D341Med (cell line): ENCODE measurements around the gene TAS1R2.
A peak's percentile ranks its signal among the peaks of the same experiment; 100 is the strongest.
"Not testable (repeated sequence)": the region's sequence is repeated elsewhere in the genome, so short reads cannot be mapped to it uniquely, and the experiment has no call there.

Experiments used
- DNase-seq: peaks from one replicate; pipeline ENCODE4 v3.0.0; 2012; ENCODE audit warnings: low spot score

TAS1R2 gene

DNA sequence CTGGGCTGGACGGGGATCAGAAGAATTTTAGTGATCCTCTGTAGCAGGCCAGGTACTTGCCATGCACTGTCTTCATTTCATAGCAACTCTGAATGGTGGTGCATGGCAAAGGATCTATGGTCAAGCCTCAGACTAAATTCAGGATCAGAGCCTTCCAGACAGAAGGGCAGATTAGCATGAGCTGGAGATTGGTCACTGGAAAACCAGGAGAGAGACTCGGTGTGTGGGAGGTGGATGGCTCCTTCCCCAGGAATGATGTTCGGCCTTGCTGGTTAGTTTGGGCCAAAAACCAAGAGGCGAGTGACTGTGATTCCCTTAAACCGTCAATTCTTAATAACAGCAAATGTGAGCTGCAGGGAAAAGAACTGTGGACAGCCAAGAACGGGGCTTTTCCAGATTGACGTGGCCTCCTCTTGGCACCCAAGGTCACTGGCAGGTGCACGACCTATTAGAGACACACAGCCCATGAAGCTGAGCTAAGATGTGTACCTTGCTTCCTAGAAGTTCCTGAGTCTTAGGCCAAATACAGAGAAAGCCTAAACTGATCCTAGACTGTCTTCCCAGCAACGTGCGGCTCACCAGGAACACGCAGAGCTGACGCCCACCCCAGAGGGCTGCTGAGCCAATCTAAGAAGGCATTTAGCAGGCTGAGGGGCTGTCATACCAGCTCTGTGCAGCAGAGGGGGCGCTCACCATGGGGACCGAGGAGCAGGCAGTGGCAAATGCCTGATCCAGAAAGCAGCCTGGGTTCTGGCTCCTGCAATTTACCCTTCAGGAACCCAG lies 24.4 kb upstream of the TAS1R2 start:
- peak; percentile 82 for DNase-seq

DNA sequence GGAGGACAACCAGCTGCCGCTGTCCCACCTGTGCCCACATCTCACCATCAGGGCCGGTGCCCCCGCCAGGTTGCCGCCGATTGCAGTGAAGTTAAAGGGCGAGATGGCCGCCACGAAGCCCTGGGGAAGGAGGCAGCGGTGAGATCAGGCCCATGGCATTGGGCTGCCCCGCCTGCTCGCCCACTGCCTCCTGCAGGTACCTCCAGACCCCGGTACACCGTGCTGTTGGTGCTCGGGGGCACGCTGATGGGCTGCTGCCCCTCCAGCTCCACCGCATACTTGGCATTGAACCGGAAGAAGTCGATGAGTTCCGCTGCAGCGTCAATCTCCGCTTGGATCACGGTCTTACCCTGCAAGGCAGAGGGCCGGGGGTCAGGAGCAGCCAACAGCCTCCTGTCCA lies 23.6 kb upstream of the TAS1R2 start:
- DNase-seq: no peak

DNA sequence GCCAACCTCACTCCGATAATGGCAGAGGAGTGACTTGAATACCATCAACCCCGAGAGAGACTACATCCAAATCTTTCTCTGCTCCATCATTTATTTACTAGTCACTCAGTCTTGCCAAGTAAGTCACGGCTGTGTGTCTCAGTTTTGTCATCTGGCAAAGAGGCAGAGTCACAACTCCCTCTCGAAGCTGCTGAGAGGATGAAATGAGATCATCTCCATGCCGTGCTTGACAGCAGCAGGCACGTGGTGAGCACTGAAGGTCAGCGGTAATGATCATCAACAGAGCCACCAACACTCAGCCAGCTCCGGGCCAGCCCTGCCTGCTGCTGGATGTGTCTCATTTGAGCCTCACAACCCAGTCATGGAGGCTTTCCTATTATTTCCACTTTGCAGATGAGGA lies 23.0 kb upstream of the TAS1R2 start:
- no peak for DNase-seq

DNA sequence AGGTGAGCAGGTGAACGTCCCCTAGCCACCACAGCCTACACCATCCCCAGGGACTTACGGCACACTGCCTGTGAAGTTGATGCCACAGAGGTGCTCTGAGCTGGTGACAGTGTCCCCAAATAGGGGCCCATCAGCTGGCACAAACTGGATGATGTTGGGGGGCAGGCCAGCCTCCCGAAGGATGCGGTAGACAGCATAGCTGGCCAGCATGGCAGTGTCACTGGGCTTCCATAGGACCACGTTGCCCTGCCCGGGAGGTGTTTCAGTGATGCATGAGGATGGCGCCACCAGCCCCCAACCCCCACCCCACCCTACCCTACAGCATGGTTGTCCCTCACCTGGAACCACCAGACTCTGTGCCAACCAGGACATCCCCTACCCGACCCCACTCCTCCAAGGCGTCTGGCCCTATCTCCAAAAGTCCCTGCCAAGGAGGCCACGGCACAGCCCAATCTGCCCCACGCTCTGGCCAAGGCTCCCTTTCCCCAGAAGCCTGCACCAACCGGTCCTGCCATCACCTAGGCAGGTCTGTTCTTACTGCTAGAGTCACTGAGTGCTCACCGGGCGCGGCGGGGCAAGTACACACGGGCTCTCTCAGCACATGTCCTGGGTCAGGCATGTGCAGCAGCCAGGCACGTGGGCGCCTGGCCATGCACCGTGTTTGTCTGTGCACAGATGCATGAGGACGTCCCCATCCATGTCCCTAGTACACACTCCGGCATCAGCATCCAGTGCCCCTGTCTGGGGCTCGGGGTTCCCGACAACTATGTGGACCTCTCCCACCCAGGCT lies 22.4 kb upstream of the TAS1R2 start:
- DNase-seq: no peak

DNA sequence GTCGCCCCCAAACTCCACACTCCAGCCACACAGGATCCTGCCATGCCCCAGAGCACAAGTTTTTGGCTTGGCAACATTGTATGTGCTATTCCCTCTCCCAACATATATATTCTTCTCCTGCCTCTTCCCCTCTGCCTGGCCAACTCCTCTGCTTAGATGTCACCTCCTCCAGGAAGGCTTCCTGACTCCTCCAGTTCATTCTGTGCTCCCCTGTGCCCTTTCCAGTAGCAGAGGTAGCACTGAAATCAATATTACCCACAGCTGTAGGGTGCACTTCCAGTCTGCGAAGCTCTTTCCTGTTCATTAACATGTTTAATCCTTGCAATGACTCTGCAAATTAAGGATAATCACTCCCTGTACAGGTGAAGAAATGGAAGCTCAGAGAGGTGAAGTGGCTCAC lies 21.7 kb upstream of the TAS1R2 start:
- no peak for DNase-seq

DNA sequence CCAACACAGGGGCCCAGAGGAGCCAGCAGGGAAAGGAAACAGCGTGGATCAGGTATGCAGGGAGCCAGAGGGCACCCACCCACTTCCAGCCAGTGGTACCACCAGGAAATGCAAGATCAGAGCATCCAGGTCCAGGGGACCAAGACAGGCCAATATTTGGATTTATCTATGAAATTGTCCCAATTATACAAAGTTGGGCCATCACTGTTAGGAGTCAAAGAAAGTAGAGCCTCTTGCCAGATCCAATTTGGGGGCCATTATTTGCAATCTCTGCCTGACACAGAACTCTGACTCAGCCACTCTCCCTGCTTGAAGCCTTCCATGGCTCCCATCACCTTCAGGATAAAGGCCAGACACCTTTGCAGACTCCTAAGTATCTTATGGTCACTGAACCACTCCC lies 21.1 kb upstream of the TAS1R2 start:
- DNase-seq: no peak

DNA sequence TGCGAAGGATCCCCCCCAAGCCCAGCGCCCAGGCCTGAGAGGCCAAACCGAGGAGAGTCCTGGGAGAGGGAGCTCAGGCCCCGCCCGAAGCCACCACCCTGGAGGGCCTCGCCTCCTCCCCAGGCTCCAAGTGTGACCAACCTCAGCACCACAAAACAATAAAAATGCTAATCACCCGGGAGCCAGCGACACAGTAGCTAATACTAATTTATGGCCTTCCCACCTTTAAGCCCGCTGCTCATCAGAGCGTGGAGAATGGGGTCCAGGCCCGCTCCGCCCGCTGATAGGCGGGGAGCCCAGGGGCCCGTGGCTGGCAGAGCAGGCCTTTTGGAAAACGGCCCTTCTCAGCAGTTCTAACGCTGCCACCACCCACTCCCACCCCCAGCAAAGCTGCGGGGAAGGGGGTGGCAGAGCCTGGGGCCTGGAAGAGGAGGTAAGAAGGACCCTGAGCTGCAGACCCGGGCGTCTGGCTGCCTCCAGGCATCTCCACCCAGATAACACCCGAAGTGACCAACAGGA lies 20.4 kb upstream of the TAS1R2 start:
- no peak for DNase-seq

DNA sequence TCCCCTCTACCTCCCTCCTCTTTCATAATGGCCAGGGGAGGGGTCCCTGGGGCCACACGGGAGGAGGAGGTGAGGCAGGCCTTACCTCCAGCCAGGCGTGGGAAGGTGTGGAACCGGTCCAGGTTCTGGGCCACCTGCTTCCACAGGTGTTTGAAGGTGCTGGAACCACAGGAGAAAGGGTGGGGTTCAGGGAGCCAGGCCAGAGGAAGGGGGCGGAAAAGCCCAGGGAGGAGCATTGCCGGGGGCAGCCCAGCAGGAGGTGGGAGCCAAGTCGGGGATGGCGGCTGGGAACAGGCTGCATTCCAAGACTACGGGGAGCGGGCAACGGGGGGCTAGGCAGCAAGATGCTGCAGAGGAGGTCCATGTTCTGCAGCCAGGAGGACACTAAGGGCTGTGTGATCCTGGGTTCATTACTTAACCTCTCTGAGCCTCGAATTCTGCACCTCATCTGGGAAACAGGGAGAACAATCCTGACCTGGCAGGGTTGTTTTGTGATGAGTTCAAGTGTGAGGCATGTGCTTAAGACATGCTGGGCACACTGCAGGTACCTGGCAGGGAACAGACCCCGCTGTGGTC lies 19.8 kb upstream of the TAS1R2 start:
- no peak for DNase-seq

DNA sequence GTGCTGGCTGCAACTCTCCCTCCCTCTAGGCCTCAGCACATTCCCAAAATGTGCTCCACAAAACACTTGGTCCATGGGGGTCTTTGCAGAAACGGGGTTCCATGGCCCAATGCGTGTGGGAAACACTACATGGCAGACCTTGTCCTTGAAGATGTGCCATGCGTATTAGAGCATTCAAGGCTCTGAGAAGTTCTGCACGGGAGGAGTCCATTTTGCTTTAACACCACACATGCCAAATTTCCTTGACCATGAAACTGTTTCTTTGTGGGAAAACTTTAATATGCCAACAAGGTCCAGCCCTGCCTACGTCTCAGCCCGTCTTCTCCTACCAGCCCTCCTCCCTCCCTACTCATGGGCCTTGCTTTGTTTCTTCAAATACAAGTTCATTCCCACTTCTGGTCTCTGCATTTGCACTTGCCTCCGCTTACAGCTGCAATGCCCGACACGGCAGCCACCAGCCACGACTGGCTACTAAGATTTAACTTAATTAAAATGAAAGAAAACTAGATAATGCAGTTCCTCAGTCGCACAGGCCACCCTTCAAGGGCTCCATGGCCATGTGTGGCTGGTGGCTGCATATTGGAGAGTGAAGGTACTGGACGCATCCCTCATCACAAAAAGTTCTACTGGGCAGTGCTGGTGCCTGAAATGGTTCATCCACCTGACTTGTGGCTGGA lies 19.2 kb upstream of the TAS1R2 start:
- no peak for DNase-seq

DNA sequence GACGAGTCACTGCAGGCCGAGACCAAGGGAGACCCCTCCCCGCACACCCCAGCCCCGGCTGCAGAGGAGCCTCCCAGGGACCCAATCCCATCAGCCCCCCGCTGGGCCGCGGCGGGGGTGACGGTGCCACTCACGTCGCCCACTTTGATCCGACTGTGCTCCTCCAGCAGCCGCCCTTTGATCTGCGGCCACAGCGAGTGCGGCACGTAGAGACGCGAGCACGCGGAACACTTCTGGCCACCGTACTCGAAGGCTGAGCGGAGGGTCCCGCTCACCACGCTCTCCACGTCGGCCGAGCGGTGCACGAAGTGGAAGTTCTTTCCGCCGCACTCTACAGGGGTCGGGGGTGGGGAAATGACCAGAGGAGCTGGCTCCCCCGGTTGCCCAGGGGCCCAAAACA lies 17.8 kb upstream of the TAS1R2 start:
- no peak for DNase-seq

DNA sequence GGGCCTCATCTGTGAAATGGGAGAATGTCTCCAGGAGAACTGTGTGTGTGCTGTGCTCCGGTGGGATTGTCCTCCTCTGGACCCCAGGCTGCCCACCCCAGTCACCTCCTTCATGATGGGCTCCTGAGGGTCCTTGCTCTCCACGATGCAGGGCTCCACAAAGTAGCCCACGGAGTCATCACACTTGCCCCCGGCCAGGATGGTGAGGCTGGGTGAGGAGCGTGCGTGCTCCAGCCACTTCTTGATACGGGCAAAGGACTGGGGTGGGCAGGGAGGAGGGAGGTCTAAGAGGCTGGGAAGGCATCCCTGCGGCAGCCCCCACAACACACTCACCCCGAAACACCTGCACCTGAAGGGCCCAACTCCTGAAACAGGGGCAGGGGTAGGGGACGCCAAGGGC lies 16.8 kb upstream of the TAS1R2 start:
- no peak for DNase-seq

DNA sequence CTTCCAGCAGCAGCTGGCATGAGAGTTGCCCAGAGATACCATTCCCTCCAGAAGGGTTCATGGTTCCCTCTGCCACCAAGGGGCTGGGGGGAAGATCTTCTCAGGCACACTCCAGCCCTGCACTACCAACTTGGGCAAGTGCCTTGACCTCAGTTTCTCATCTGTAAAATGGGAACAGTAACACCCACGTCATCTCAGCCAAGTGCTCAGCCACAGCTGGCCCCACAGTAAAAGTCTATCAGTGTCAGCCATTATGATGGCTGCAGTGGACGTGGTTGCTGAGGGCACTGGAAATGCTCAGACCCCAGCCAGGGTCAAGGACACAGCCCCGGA lies 16.3 kb upstream of the TAS1R2 start:
- no peak for DNase-seq

DNA sequence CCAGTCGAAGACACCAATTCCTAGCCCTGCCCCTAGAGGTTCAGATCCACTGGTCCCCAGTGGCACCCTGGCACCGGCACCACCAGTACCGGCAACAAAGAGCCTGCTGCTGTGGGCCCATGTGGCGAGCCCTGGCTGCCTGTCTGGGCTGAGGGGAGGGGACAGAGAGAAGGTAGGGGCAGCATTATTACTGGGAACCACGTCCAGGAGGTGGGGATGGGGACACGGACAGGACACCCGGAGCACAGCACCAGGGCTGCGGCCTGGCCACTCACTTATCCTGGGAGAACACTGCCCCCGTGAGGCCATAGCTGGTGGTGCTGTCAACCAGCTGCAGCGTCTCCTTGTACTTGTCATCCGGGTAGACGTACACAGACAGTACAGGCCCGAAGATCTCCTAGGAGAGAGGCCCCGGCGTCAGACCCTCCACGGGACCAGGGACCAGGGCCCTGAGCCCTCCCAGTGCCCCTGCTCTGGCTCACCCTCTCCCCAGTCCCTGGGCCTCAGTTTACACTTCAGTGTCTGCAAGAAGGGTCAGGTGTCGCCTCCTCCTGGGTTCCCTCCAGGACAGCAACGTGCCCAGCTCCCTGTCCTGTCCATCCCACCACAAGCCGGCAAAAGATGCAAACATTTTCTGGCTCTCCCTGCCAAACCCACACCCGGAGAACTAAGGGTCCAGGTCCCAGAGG lies 15.8 kb upstream of the TAS1R2 start:
- DNase-seq: peak; percentile 87

DNA sequence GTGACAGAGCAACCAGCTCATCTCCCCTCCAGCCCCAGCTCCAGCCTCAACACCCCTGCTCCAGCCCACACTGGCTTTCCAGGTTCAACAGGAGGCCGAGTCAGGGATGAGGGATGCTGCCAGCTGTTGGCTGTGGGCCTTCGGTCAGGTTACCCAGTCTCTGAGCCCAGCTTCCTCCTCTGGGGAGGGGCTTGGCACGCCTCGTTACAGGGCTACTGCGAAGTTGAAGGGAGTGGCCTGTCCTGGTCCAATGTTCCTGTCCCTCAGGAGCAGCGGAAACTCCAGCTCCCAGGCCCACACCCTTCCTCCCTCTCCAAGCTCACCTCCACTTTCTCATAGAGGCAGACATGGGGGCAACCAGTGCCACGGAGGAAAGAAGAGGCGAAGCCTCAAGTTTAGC lies 15.1 kb upstream of the TAS1R2 start:
- no peak for DNase-seq

DNA sequence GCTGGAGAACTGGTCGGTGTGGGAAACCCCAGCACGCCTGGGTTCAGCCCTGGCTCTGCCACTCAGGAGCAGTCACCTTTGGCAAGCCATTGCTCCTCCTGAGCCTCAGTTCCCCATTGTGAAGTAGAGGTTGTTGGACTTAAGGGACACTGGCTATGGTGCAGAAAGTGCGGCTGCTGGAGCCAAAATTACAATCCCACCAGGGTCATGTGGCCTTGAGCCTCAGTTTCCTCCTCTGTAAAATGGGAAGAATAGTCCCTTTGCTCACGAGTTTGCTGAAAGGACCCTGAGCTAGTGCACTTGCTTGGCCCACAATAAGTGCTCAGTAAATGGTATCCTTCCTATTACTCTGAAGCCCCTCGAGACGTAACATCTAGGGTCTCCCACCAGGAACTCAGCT lies 14.6 kb upstream of the TAS1R2 start:
- no peak for DNase-seq

DNA sequence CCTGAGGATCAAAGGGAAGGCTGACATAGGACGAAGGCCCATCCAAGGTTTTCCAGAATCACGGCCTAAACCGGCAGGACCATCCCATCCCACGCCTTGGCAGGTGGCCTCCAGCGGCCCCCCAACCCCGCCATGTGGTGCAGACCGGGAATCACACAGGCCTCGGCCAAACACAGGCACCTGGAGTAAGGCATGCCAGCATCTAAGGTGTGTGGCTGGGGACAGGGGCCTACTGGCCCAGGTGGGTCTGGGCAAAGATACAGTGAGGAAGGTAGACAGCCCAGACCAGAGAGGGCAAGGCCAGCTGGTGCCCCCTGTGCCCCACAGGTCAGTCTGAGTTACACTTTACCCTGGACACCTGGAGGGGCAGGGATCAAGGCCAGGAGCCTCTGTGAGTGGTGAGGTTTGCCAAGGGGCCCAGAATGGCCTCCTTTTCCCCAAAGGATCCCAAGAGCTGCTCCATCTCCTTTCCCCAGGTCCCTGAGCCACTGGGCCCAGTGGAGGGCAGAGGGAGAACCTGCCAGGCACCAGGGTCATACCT lies 12.7 kb upstream of the TAS1R2 start:
- no peak for DNase-seq

DNA sequence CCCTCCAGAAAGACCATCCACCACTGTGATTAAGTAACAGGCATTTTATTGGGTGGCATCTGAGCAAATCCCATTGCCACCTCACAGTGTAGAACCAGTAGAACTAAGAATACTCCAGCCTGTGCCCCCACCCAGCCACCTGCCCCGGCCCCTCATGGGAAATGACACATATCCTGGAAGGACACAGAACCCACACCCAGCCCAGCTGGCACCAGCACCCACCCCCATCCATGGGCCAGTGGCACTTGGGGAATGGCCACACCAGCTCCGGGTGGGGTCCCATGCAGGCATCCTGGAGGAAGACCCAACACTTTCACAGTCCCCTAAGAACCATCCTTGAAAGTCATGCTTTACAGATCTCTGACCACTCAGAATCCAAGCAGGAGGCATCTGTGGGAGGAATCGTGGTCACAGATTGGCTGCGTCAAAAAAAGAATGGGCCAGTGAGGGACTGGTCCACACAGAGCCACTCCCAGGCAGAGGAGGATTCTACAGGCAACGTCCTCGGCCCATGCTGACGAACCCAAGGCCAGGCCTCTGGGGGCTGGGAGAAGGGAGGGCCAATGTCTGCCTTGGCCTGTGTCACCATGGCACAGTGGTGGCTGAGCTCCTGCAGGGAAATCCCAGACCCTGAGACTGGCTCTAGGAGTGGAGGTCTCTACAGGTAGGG lies 12.1 kb upstream of the TAS1R2 start:
- DNase-seq: no peak

DNA sequence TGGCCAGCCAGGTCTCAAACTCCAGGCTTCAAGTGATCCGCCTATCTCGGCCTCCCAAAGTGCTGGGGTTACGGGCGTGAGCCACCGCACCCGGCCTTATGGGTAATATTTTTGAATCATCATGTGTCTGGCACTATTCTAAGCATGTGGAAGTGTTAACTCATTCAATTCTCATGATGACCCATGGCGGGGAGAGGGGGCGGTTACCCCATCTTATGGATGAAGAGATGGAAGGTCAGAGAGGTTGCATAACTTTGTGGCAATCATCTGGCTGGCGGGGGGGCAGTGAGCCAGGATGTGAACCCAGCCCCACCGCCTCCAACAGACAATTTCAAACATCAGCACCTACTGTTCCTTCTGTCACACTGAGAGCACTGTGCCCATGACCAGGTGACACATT lies 11.5 kb upstream of the TAS1R2 start:
- DNase-seq: no peak

DNA sequence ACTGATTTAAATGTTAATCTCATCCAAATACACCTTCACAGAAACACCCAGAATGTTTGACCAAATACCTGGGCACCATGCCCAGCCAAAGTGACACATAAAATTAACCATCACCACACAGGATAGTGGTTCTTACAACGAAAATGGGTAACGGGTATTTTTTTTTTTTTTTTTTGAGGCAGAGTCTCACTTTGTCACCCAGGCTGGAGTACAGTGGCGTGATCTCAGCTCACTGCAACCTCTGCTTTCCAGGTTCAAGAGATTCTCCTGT lies 11.1 kb upstream of the TAS1R2 start:
- not testable (repeated sequence) for DNase-seq

DNA sequence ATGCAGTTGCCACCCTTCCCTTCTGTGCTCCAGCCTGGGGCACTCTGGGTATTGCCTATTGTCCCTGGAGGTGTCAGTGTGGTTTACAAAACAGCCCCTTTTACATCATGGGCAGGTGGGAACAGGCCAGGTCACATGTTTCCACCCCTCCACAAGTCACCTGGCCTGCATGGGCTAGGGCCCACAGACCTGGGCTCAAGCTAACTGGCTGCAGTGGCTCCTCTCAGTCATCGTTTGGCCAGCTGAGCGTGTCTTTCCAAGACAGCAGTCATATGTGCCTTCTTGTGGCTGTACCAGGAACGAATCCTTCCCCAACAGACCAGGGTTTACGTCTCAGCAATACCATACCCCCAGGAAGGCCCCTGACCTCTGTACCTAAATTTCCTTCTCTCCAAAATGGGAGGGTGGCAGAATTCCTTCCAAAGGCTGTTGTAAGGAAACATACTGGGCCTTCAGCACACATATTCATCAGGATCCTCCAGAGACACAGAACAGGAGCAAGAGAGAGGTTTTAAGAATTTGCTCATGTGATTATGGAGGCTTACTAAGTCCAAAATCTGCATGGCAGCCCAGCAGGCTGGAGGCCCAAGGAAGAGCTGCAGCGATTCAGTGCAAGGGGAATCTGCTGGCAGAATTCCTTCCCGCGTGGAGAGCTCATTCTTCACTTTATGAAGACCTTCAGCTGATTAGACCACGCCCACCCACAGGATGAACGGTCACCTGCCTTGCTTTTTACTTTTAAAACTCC lies 10.6 kb upstream of the TAS1R2 start:
- DNase-seq: no peak
